HG03439 (cell line): ENCODE results near the gene OSBPL10.

Source experiments
- ATAC-seq: cut with Tn5 transposase; IDR thresholded peaks from one replicate; pipeline ENCODE4 v1.9.1; 2021; ENCODE audit warnings: mild to moderate bottlenecking, moderate library complexity; ENCODE audit not compliant: unreplicated experiment

OSBPL10 gene

GRCh38 chr3:31673950-31674349, 307.1 kb downstream of the OSBPL10 start:
- ATAC-seq, result no peak

GRCh38 chr3:31671976-31672375, 309.1 kb downstream of the OSBPL10 start:
- ATAC-seq, result no peak

GRCh38 chr3:31671451-31671850, 309.6 kb downstream of the OSBPL10 start:
- no peak for ATAC-seq

- no peak for ATAC-seq
These were observed 310.3 kb downstream of the OSBPL10 start for GRCh38 chr3:31670722-31671121.

GRCh38 chr3:31670136-31670535, 310.9 kb downstream of the OSBPL10 start:
- ATAC-seq, result no peak

GRCh38 chr3:31668242-31668641, 312.8 kb downstream of the OSBPL10 start:
- no peak for ATAC-seq

GRCh38 chr3:31667582-31667981, 313.5 kb downstream of the OSBPL10 start:
- no peak for ATAC-seq

- no peak for ATAC-seq
These were observed 317.0 kb downstream of the OSBPL10 start for GRCh38 chr3:31664031-31664430.

GRCh38 chr3:31661993-31662670, 318.9 kb downstream of the OSBPL10 start:
- ATAC-seq, result no peak

GRCh38 chr3:31661286-31661685, 319.8 kb downstream of the OSBPL10 start:
- no peak for ATAC-seq

GRCh38 chr3:31659246-31659645, 321.8 kb downstream of the OSBPL10 start:
- ATAC-seq, result no peak

- ATAC-seq, result no peak
These were observed 326.1 kb downstream of the OSBPL10 start for GRCh38 chr3:31654998-31655397.

- ATAC-seq, result no peak
These were observed 327.6 kb downstream of the OSBPL10 start for GRCh38 chr3:31653464-31653863.

GRCh38 chr3:31652296-31652695, 328.8 kb downstream of the OSBPL10 start:
- no peak for ATAC-seq

- ATAC-seq, result no peak
These were observed 332.6 kb downstream of the OSBPL10 start for GRCh38 chr3:31648286-31648968.

GRCh38 chr3:31645256-31645655, 335.8 kb downstream of the OSBPL10 start:
- no peak for ATAC-seq

- no peak for ATAC-seq
These were observed 341.2 kb downstream of the OSBPL10 start for GRCh38 chr3:31639828-31640227.

- no peak for ATAC-seq
These were observed 344.2 kb downstream of the OSBPL10 start for GRCh38 chr3:31636694-31637442.

GRCh38 chr3:31636049-31636448, 345.0 kb downstream of the OSBPL10 start:
- ATAC-seq, result no peak

GRCh38 chr3:31635545-31635944, 345.5 kb downstream of the OSBPL10 start:
- ATAC-seq, result no peak

GRCh38 chr3:31634476-31634875, 346.6 kb downstream of the OSBPL10 start:
- ATAC-seq, result no peak

GRCh38 chr3:31629054-31629453, 352.0 kb downstream of the OSBPL10 start:
- ATAC-seq, result no peak
